OCI-LY7 (cell line): ENCODE measurements around the gene DHFR.

Experiments used
- CTCF ChIP-seq: fragments of 200-600 bp; sonication (generic); conservative IDR thresholded peaks from 2 replicates; pipeline ENCODE4 v1.5.1; 2014; ENCODE audit warnings: mild to moderate bottlenecking, antibody characterized with exemption, low read length, moderate library complexity, mixed read lengths
- EZH2phosphoT487 ChIP-seq: fragments of 200-600 bp; sonication (generic); IDR thresholded peaks from 2 replicates; pipeline ENCODE4 v1.6.1; 2018; ENCODE audit warnings: low read depth, borderline replicate concordance, mild to moderate bottlenecking, mixed run types, antibody characterized with exemption, low read length, moderate library complexity, mixed read lengths

GRCh38 chr5:80656425-80656824 is 1.6 kb upstream of the DHFR start:
- TF ChIP-seq CTCF (peak; percentile 79), EZH2phosphoT487 (no peak)
